KOPT-K1 (cell line): ENCODE data around the gene DEFB114.
"Not testable (repeated sequence)": the region's sequence is repeated elsewhere in the genome, so short reads cannot be mapped to it uniquely, and the experiment has no call there.

Experiments used
- H3K27ac ChIP-seq: fragments of 200-600 bp; sonication (generic); 2 replicates; pipeline ENCODE4 v1.5.1; 2016; ENCODE audit warnings: antibody characterized with exemption, mild to moderate bottlenecking, low read depth, low read length; ENCODE audit not compliant: poor library complexity, severe bottlenecking
- H3K36me3 ChIP-seq: fragments of 200-600 bp; sonication (generic); 2 replicates; pipeline ENCODE4 v1.5.1; 2017; ENCODE audit warnings: antibody characterized with exemption, mild to moderate bottlenecking, low read length, moderate library complexity; ENCODE audit not compliant: insufficient read depth
- H3K9me3 ChIP-seq: fragments of 200-600 bp; sonication (generic); 2 replicates; pipeline ENCODE4 v1.5.1; 2017; ENCODE audit warnings: antibody characterized with exemption, low read length, mild to moderate bottlenecking; ENCODE audit not compliant: insufficient read depth, poor library complexity, severe bottlenecking

Gene DEFB114

DNA sequence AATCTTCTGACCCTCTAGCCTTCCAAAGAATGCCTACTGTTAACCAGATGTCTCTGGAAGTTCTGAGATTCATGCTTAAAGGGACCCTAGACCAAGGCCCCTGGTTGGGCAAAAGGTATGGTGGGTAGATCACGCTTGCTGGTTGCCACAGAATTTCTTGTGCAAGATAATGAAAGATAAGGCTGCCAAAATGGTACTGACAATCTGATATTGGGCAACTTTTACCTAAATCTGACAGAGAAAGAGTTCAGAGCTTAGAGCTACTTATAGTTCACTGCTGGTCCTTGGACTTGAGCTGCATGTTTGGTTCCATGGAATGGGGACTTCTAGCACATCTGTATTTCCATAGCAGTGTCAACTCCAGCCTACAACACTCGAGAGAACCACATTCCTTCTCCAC lies 12.0 kb downstream of the DEFB114 start:
- H3K9me3 ChIP-seq = no peaks in the 10 kb centered on the region
- H3K36me3 ChIP-seq = no peaks in the 10 kb centered on the region
- no peak overlapping the region for H3K27ac ChIP-seq

DNA sequence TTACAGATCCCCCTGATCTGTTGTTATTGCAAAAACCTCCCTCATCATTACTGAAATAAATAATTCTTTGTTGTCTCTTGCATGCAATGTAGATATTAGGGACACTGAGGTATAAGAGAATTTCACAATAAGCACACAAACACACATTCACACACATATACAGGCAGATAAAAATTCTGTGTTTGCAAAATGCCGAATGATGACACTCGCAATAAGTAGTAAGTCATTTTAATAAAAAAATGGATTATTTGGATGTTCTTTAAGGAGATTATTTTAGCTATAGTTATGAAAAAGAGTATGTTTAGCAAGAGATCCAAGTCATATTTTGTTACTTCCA lies 13.6 kb downstream of the DEFB114 start:
- H3K9me3 ChIP-seq = no peaks in the 10 kb centered on the region
- H3K36me3 ChIP-seq = no peaks in the 10 kb centered on the region
- no peak overlapping the region for H3K27ac ChIP-seq

DNA sequence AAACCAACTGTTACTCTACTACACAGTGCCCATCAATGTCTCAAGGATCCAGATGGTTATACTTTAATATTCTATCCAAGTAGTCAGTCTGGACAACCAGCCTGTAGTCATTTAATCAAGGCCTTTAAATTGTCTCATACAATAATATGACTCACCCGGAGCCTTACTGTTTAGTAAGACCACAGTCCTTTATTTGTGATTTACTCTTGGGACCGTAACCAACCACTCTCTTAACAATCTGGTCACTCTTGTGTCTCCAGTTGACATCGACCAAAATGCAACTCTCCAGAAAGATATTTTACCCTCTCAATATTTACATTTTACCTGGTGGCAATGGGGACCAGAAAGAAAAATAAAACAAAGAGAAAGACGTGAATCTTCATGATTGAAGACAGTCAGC lies 14.9 kb downstream of the DEFB114 start:
- no peak overlapping the region for H3K27ac ChIP-seq
- H3K9me3 ChIP-seq = no peaks in the 10 kb centered on the region
- no peaks in the 10 kb centered on the region for H3K36me3 ChIP-seq

DNA sequence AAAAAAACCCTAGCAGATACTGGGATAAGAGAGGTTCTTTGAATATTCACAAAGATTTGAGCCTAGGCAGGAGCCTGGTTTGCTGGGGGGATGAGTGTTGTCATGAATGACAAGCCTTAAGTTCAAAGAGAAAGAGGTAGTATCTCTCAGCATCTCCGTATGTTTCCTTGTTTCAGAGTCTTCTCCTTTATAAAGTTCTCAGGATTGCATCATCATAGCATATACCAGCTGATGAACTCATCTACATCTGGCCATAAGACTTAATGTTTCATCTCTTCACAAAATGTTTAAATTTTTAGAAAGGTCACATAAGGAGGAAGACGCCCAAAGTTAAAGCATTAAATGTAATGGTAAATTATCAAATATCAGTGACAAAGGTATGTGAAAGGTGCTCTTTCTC lies 17.1 kb downstream of the DEFB114 start:
- Histone ChIP-seq H3K27ac (no peak overlapping the region), H3K9me3 (no peaks in the 10 kb centered on the region), H3K36me3 (no peaks in the 10 kb centered on the region)

DNA sequence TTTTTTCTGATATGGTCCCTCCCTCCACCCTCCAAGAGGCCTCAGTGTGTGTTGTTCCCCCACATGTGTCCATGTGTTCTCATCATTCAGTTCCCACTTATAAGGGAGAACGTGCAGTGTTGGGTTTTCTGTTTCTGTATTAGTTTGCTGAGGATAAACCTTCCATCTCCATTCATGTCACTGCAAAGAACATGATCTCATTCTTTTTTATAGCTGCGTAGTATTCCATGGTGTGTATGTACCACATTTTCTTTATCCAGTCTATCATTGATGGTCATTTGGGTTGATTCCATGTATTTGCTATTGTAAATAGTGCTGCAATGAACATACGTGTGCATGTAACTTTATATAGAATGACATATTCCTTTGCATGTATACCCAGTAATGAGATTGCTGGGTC lies 19.9 kb downstream of the DEFB114 start:
- H3K36me3 ChIP-seq, H3K9me3 ChIP-seq: not testable (repeated sequence)

DNA sequence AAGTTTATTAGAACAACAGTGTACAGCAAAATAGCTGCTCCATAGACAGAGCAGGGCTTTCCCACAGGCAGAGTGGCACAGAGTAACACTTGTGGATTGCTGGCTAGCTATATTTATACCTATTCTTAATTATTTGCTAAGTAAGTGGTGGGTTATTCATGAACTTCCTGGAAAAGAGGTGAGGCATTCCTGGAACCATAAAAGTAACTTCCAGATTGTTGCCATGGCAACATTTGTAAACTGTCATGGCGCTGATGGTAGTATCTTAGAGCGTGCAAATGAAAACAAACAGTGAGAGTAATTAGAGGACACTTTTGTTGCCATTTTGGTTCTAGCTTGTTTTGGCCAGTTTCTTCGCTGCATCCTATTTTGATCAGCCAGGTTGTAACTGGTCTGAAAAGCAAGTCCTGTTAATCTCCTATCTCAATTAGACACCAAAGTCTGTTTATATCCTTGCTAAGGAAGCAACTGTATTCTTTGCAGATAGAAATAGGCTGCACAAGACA lies 23.9 kb downstream of the DEFB114 start:
- Histone ChIP-seq H3K27ac (no peak overlapping the region), H3K36me3 (no peaks in the 10 kb centered on the region), H3K9me3 (no peaks in the 10 kb centered on the region)

More for the DNA sequence above, 19.9 kb downstream of the DEFB114 start:
- not testable (repeated sequence) for H3K27ac ChIP-seq

DNA sequence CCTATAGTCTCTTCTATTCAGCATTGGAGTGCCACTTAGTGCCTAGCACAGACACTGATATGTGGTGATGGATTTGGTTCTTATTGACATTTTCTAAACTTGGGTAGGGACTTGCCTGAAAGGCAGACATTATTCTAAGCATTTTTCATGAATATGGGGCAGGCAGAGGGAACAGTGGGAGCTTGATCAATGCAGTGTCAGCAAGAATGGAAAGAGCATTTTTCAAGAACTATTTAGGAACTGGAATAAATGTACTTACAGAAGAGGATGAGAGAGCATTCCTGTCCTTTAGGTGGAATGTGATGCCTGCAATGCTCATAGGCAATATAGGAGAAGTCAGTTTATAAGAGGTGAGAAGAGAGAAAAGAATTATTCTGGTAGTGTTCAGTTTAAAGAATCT lies 26.2 kb downstream of the DEFB114 start:
- no peaks in the 10 kb centered on the region for H3K36me3 ChIP-seq
- no peaks in the 10 kb centered on the region for H3K9me3 ChIP-seq
- no peak overlapping the region for H3K27ac ChIP-seq

DNA sequence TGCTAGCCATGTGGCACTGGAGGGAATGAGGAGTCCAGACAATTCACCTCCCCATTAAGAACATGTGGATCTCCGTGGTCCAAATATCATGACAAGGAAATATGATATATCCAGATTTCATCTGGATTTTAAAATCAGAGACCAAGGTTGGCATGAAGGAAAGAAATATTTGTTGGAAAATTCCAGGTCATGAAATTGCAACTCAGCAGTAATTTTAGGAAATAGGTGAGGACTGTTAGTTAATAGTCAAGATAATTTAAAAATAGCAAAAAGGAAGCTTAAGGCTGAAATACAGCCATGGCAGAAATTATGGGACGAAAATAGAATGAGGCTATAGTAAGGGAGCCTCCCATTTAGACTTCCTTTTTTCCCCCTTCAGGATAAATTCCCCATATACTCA lies 26.9 kb downstream of the DEFB114 start:
- no peak overlapping the region for H3K27ac ChIP-seq
- H3K9me3 ChIP-seq = no peaks in the 10 kb centered on the region
- no peaks in the 10 kb centered on the region for H3K36me3 ChIP-seq

DNA sequence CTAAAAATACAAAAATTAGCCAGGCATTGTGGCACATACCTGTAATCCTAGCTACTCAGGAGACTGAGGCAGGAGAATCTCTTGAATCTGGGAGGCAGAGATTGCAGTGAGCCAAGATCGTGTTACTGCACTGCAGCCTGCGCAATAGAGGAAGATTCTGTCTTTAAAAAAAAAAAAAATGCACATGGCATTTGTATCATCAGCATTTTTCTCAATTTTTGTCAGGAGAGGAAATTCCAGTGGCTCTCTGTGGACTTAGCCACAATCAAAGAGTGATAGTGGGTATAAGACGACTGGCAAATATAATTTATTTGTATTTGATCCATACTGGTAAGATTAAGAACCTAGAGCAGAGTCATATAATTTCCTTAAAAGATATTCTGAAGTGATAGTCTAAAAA lies 28.6 kb downstream of the DEFB114 start:
- Histone ChIP-seq H3K9me3 (no peaks in the 10 kb centered on the region), H3K36me3 (no peaks in the 10 kb centered on the region), H3K27ac (no peak overlapping the region)

DNA sequence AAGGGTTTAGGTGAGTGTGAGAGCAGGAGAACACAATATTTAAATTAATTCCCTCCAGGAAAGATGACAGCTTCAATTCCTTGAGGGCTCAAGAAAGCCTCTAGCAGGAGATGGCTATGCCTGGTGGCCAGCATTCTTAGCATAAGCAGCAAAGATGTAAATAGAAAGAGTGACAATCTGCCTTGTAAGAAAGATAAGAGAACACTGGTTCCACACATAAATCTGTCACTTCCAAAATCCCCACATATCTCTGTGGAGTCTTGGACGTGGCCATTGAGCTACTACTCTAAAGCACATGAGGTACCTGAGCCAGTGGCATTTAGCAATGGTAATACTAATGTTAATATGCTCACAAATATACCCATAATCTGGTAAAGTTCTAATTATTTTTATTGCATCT lies 29.2 kb downstream of the DEFB114 start:
- H3K36me3 ChIP-seq = no peaks in the 10 kb centered on the region
- no peaks in the 10 kb centered on the region for H3K9me3 ChIP-seq
- H3K27ac ChIP-seq = no peak overlapping the region

DNA sequence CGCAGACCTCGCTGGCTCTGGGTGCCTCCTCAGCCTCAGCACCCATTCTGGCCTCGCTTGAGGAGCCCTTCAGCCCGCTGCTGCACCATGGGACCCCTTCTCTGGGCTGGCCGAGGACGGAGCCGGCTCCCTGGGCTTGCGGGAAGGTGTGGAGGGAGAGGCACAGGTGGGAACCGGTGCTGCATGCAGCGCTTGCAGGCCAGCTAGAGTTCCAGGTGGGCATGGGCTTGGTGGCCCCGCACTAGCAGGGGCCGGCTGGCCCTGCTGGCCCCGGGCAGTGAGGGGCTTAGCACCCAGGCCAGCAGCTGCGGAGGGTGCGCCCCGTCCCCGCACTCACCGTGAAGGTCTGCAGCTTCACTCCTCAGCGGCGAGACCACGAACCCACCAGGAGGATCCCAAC lies 30.4 kb downstream of the DEFB114 start:
- no peaks in the 10 kb centered on the region for H3K36me3 ChIP-seq
- H3K9me3 ChIP-seq = no peaks in the 10 kb centered on the region
- no peak overlapping the region for H3K27ac ChIP-seq

DNA sequence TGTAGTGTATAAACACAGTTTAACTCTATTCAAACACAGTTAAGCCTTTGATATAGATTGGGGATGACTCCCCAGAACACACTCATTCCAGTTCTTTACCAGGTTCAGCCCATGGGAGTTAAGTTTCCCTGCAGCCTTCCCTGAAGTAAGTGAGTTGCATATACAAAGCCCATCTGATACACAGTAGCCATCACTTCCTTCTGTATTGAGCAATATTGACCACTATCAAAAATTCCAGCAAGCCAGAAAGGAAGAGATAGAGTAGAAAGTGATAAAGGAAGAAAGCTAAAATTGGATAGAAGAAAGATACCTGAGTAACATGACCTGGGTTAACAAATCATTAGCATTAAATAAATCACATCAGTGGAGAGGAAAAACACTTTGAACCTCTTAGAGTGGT lies 34.6 kb downstream of the DEFB114 start:
- H3K27ac ChIP-seq = no peak overlapping the region
- H3K36me3 ChIP-seq = no peaks in the 10 kb centered on the region
- no peaks in the 10 kb centered on the region for H3K9me3 ChIP-seq

DNA sequence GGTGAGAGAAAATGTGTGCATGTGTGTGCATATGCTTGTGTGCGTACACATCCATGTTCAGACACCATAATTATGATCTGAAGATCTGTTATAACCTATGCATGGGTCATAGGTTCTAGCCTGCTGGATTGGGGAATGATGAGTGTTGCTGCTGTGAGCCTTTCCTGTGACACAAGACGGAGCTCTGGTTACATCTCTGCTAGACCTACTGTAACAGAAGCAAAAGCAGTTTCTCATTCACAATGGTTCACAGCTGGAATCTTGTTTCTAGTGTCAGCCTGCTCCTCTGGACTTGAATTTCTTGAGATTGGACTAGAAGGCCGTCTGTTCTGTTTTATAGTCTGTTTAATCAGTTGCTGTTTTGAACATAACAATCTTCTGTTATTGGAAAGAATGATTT lies 40.1 kb downstream of the DEFB114 start:
- no peak overlapping the region for H3K27ac ChIP-seq
- no peaks in the 10 kb centered on the region for H3K9me3 ChIP-seq

DNA sequence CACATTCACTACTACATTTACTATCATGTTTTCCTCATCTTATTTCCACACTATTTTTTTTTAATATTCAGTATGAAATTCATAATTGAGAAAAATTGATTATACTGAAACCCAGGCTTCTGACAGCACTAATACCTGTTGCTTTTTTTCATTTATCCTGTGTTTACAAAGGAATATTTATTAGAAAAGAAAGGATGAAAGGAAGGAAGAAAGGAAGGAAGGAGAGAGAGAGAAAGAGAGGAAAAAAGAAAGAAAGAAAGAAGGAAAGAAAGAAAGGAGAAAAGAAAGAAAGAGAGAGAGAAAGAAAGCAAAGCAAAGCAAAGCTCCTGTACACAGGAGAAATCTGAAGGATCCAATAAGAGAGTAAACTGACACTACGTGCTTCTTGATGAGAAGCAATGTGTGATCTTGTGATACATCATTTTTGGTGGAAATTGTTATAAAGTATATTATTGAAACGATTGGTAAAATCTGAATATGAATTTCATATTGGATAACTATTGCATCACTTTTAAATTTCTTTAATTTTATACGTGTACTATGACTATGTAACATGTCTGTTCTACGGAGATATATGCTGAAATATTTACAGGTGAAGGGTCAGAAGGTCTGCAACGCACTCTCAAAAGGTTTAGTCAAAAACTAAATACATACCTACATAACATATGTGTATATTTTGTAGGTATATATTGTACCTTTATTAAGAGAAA lies 43.9 kb downstream of the DEFB114 start:
- Histone ChIP-seq H3K36me3 (no peaks in the 10 kb centered on the region), H3K27ac (no peak overlapping the region), H3K9me3 (no peaks in the 10 kb centered on the region)

More for the DNA sequence above, 40.1 kb downstream of the DEFB114 start:
- H3K36me3 ChIP-seq = no peaks in the 10 kb centered on the region

DNA sequence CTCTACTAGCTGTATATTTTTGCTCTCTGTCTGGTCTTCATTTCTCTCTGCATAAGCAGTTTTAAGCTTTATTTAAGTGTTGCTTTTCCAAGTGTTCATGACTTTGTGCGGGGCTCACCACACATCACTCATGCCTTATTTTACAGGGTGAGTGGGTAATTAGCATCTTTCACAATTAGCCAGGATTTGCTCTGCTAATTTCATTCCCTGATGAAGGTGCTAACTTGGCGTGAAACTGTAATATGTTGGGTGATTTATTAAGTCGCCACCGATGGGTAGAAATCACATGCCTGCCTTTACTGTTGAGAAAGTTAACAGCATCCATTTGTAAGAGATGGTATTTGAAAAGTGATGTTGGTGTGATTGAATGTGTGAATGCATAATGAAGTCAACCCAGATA lies 44.7 kb downstream of the DEFB114 start:
- H3K36me3 ChIP-seq = no peaks in the 10 kb centered on the region
- H3K9me3 ChIP-seq = no peaks in the 10 kb centered on the region
- H3K27ac ChIP-seq = no peak overlapping the region

DNA sequence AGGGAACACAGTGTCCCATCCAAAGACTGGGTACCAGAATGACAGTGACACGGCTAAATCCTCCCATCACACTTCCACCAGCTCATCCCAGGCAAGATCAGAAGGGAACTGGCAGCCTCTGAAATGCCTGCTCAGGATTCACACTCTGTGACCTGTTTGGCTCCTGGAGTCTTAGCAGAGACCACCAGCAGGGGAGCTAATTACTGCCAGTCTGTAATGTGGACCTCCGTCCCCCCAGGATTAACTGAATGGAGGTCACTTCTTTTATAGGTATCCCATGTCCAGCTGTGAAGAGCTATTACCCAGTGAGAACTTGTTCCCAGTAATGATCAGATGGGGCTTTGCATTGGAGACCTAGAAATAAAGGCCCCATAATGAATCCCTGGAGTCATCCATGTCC lies 45.2 kb downstream of the DEFB114 start:
- H3K36me3 ChIP-seq = no peaks in the 10 kb centered on the region

More for the DNA sequence above, 45.2 kb downstream of the DEFB114 start:
- no peak overlapping the region for H3K27ac ChIP-seq
- H3K9me3 ChIP-seq = no peaks in the 10 kb centered on the region
